Peyer's patch (tissue), 4 donors: Measurements from ENCODE around the gene DRAXIN.

ENCODE experiments used
- POLR2A ChIP-seq, 2 donors: fragments of 450-650 bp; IDR thresholded peaks; one replicate each; pipeline ENCODE4 v1.5.1; 2017; ENCODE audit warnings: antibody characterized with exemption in 2 of 2, mild to moderate bottlenecking in 2 of 2, moderate library complexity in 2 of 2
- TF ChIP-seq, protein P1 (sequence below), 6 experiments: fragments of 450-650 bp in 4 of 6; fragments of 200-600 bp in 2 of 6; sonication (generic) in 1 of 6; IDR thresholded peaks; one replicate each; pipeline ENCODE4 v1.5.1; 2017 to 2019; ENCODE audit warnings: antibody characterized with exemption in 6 of 6, mild to moderate bottlenecking in 3 of 6, moderate library complexity in 1 of 6

DNA sequence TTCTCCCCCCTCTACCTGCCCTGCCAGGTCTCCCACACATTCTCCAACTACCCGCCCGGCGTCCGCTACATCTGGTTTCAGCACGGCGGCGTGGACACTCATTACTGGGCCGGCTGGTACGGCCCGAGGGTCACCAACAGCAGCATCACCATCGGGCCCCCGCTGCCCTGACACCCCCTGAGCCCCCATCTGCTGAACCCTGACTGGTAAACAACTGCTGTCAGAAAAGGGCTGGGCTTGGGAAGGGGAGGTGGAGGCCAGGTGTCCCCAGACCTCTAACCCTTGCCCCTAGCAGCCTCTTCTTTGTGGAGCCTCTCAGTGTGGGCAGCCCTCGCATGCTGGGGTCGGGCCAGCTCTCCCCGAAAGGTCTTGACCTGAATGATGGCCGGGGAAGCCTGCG lies 30.4 kb upstream of the DRAXIN start:
- TF ChIP-seq, protein P1, sequence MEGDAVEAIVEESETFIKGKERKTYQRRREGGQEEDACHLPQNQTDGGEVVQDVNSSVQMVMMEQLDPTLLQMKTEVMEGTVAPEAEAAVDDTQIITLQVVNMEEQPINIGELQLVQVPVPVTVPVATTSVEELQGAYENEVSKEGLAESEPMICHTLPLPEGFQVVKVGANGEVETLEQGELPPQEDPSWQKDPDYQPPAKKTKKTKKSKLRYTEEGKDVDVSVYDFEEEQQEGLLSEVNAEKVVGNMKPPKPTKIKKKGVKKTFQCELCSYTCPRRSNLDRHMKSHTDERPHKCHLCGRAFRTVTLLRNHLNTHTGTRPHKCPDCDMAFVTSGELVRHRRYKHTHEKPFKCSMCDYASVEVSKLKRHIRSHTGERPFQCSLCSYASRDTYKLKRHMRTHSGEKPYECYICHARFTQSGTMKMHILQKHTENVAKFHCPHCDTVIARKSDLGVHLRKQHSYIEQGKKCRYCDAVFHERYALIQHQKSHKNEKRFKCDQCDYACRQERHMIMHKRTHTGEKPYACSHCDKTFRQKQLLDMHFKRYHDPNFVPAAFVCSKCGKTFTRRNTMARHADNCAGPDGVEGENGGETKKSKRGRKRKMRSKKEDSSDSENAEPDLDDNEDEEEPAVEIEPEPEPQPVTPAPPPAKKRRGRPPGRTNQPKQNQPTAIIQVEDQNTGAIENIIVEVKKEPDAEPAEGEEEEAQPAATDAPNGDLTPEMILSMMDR (IDR thresholded peaks at IDR 0.05): no peak
- TF ChIP-seq POLR2A (IDR thresholded peaks at IDR 0.05): no peak
